K562 (cell line): ENCODE results near the gene KIAA1958. TPM values are rescaled to one million over a fixed set of nuclear protein-coding genes. Genes with fewer than 3 reads are reported as not detected.

Source experiments
- BRD4 ChIP-seq: fragments of 200-600 bp; sonication (generic); IDR thresholded peaks from 2 replicates; pipeline ENCODE4 v1.6.1; 2017; ENCODE audit warnings: inconsistent platforms
- polyA plus RNA-seq, 8 experiments: library from polyadenylated mRNA; depleted of rRNA in 4 of 8; stranded (reverse) in 5 of 8; unstranded in 3 of 8; fragments of >200 nt; fragmentation: Nextera tagmentation in 2 of 8; fragmentation: Illumina TruSeq in 1 of 8; extraction: Ambion mirVana in 2 of 8; extraction: Trizol in 1 of 8; gene quantifications; 2 replicates each; pipeline versions ENCODE4 v1.2.1 to v1.2.3, GENCODE V29; 2011 to 2014; ENCODE audit warnings: inconsistent platforms in 1 of 8, missing spikeins in 1 of 8
- total RNA-seq, 7 experiments: library from RNA; depleted of rRNA in 6 of 7; stranded (reverse); fragments of >200 nt in 6 of 7; fragmentation: Illumina TruSeq in 2 of 7; extraction: Trizol in 2 of 7; gene quantifications; 2 replicates each; pipeline versions ENCODE4 v1.2.1 to v1.2.3, GENCODE V29; 2011 to 2021; ENCODE audit warnings: low replicate concordance in 1 of 7
- TF ChIP-seq, protein P1 (sequence below), 2 experiments: IDR thresholded peaks in 1 of 2; conservative IDR thresholded peaks in 1 of 2; 2 replicates each; pipeline ENCODE4 v1.6.1; 2016; ENCODE audit warnings: low read depth in 2 of 2, mild to moderate bottlenecking in 1 of 2, missing compliant biosample characterization in 1 of 2, missing genetic modification characterization in 1 of 2, moderate library complexity in 1 of 2
- TF ChIP-seq, protein P2 (sequence below): fragments of 450-650 bp; IDR thresholded peaks from 2 replicates; pipeline ENCODE4 v1.6.1; 2016; ENCODE audit warnings: missing biosample characterization, missing genetic modification characterization
- TF ChIP-seq, protein P3 (sequence below): fragments of 250-450 bp; sonication (Bioruptor Pico); IDR thresholded peaks from 2 replicates; pipeline ENCODE4 v1.4.0; 2020; ENCODE audit warnings: borderline replicate concordance

KIAA1958 gene
- total and polyA plus RNA-seq, 9 of the 15 experiments (the other 6 are each of a cell fraction or from before 2014, with no cell fraction given), result 1.1 to 16.0 (median 10.1) TPM

DNA sequence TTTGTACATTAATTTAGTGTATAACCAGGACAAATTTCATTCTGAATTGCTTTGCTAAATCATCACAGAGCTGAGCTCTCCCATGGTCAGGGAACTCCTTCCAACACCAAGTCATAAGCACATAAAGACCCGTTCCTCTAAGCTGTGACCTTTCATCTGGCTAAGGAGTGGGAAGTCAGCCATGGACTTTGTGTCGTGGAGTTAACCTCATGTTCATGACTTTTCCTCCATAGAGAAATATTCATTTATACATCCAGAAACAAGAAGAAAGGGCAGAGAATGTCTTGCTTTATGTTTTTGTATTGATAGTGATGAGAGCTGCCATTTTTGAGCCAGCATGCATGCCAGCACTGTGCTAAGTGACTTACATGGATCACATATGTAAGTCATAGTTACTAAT lies 133.8 kb downstream of the KIAA1958 start (continued):
- TF ChIP-seq, protein P1, sequence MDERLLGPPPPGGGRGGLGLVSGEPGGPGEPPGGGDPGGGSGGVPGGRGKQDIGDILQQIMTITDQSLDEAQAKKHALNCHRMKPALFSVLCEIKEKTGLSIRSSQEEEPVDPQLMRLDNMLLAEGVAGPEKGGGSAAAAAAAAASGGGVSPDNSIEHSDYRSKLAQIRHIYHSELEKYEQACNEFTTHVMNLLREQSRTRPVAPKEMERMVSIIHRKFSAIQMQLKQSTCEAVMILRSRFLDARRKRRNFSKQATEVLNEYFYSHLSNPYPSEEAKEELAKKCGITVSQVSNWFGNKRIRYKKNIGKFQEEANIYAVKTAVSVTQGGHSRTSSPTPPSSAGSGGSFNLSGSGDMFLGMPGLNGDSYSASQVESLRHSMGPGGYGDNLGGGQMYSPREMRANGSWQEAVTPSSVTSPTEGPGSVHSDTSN (CRISPR knock-in tag; IDR thresholded peaks at IDR 0.05; ENCODE audit: low read depth), result no peak
- TF ChIP-seq, protein P1 (tag; conservative IDR thresholded peaks at IDR 0.05; ENCODE audit: low read depth), result no peak
- TF ChIP-seq, protein P2, sequence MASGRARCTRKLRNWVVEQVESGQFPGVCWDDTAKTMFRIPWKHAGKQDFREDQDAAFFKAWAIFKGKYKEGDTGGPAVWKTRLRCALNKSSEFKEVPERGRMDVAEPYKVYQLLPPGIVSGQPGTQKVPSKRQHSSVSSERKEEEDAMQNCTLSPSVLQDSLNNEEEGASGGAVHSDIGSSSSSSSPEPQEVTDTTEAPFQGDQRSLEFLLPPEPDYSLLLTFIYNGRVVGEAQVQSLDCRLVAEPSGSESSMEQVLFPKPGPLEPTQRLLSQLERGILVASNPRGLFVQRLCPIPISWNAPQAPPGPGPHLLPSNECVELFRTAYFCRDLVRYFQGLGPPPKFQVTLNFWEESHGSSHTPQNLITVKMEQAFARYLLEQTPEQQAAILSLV (tag), result no peak
- TF ChIP-seq BRD4, result no peak
- TF ChIP-seq, protein P3, sequence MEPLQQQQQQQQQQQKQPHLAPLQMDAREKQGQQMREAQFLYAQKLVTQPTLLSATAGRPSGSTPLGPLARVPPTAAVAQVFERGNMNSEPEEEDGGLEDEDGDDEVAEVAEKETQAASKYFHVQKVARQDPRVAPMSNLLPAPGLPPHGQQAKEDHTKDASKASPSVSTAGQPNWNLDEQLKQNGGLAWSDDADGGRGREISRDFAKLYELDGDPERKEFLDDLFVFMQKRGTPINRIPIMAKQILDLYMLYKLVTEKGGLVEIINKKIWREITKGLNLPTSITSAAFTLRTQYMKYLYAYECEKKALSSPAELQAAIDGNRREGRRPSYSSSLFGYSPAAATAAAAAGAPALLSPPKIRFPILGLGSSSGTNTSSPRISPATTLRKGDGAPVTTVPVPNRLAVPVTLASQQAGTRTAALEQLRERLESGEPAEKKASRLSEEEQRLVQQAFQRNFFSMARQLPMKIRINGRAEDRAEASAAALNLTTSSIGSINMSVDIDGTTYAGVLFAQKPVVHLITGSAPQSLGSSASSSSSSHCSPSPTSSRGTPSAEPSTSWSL, result no peak
- TF ChIP-seq, all 486 proteins: peak for 0
